MCF 10A (cell line): Measurements from ENCODE around the gene PRXL2A. TPM values are rescaled to one million over a fixed set of nuclear protein-coding genes. Genes with fewer than 3 reads are reported as not detected.

Experiments used
- BruUV-seq: library from RNA; stranded (reverse); fragments of 400-500 nt; replicated peaks from 2 replicates; lab custom pipeline; 2021; lab: Mats Ljungman, UMichigan
- CTCF ChIA-PET: fragments of 300-600 bp; sonication (Branson Sonifier 250); formaldehyde crosslinking; extraction: SDS; loops from one replicate; lab custom pipeline; 2021; ENCODE audit warnings: antibody characterized with exemption, inconsistent platforms; lab: Yijun Ruan, JAX
- POLR2A ChIA-PET: fragments of 300-600, 350-650 bp; sonication (Branson Sonifier 250); formaldehyde crosslinking; extraction: SDS; loops from one replicate; lab custom pipeline; 2020; ENCODE audit warnings: antibody characterized with exemption, inconsistent platforms; lab: Yijun Ruan, JAX
- DNase-seq: peaks from one replicate; pipeline ENCODE4 v3.0.0-alpha.2; 2018; ENCODE audit not compliant: unreplicated experiment
- H3K27ac Mint-ChIP-seq: one replicate; pipeline ENCODE4 v1.8.0; 2022; ENCODE audit warnings: mild to moderate bottlenecking, low read depth, mixed read lengths; ENCODE audit not compliant: unreplicated experiment
- H3K27me3 Mint-ChIP-seq: one replicate; pipeline ENCODE4 v1.8.0; 2022; ENCODE audit warnings: mixed read lengths; ENCODE audit not compliant: insufficient read depth, unreplicated experiment
- H3K36me3 Mint-ChIP-seq: one replicate; pipeline ENCODE4 v1.8.0; 2022; ENCODE audit warnings: mild to moderate bottlenecking, moderate library complexity, mixed read lengths; ENCODE audit not compliant: insufficient read depth, unreplicated experiment
- H3K4me1 Mint-ChIP-seq: one replicate; pipeline ENCODE4 v1.8.0; 2022; ENCODE audit warnings: mixed read lengths; ENCODE audit not compliant: insufficient read depth, unreplicated experiment
- H3K4me3 Mint-ChIP-seq: one replicate; pipeline ENCODE4 v1.8.0; 2022; ENCODE audit warnings: mild to moderate bottlenecking, moderate library complexity, mixed read lengths; ENCODE audit not compliant: unreplicated experiment
- H3K9me3 Mint-ChIP-seq: one replicate; pipeline ENCODE4 v1.8.0; 2022; ENCODE audit warnings: mixed read lengths; ENCODE audit not compliant: unreplicated experiment
- intact Hi-C: fragments of 100-400 bp; cut with micrococcal nuclease; formaldehyde crosslinking; loops from 2 replicates; pipeline ENCODE4 v1.14.1; 2022
- total RNA-seq: library from RNA; stranded (reverse); gene quantifications from 2 replicates; pipeline ENCODE4 v1.2.3, GENCODE V29; 2022
- TF ChIP-seq, protein P1 (sequence below): fragments of 200-600 bp; IDR thresholded peaks from one replicate; pipeline ENCODE4 v1.8.0; 2022; ENCODE audit warnings: antibody characterized with exemption, mild to moderate bottlenecking; ENCODE audit not compliant: unreplicated experiment

PRXL2A gene
- total RNA-seq, 1 experiment from 2014 or later: 6.7 TPM

DNA sequence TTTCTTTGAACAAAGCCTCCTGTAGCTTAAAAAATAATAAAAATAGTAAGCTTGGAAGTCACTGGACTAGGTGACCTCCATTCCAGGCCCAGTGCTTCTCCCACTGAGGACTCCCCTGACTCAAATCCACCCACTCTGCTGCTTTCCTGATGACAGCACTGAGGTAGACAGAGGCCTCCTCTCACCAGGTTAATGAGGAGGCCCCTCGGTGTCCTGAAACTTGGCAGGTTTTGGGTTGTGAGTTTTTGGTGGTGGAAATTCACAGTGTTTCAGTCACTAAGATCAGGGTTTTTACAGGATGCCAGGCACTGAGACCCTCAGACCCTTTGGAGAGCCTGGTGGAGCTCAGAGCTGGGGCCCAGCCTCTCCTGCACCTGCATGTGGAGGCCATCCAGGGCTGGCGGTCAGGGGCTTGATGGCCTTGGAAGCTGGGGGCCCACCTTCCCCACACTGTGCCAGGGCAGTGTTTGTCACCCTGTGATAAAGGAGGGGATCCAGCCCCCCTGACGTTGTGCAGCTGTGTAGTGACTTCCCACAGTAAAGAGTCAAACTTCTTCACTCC lies 64.8 kb downstream of the PRXL2A start:
- H3K4me3 Mint-ChIP-seq: peak overlapping the region; percentile 38
- BruUV-seq: no TSS peak
- intact Hi-C loops: loop anchor here (2.0 kb wide), 1 partner anchor 18 kb away; the partner anchor contains the start of gene TSPAN14
- H3K4me1 Mint-ChIP-seq: peaks cover 62% of the 10 kb centered on the region
- TF ChIP-seq, protein P1, sequence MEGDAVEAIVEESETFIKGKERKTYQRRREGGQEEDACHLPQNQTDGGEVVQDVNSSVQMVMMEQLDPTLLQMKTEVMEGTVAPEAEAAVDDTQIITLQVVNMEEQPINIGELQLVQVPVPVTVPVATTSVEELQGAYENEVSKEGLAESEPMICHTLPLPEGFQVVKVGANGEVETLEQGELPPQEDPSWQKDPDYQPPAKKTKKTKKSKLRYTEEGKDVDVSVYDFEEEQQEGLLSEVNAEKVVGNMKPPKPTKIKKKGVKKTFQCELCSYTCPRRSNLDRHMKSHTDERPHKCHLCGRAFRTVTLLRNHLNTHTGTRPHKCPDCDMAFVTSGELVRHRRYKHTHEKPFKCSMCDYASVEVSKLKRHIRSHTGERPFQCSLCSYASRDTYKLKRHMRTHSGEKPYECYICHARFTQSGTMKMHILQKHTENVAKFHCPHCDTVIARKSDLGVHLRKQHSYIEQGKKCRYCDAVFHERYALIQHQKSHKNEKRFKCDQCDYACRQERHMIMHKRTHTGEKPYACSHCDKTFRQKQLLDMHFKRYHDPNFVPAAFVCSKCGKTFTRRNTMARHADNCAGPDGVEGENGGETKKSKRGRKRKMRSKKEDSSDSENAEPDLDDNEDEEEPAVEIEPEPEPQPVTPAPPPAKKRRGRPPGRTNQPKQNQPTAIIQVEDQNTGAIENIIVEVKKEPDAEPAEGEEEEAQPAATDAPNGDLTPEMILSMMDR: no peak
- POLR2A ChIA-PET: interaction anchor here (0.7 to 11.9 kb wide), 8 partner anchors 14 to 86 kb away, joined by 3 to 205 read pairs (median 6); partner anchors contain the start of gene TSPAN14
- peaks cover 10% of the 10 kb centered on the region for H3K9me3 Mint-ChIP-seq
- H3K36me3 Mint-ChIP-seq: peaks cover 38% of the 10 kb centered on the region
- no peak for DNase-seq
- H3K27ac Mint-ChIP-seq: peak overlapping the region; percentile 99
- H3K27me3 Mint-ChIP-seq: no peaks in the 10 kb centered on the region
- CTCF ChIA-PET: interaction anchor here (0.9 to 33.7 kb wide), 6 partner anchors 12 to 190 kb away, joined by 3 to 923 read pairs (median 5); no protein-coding TSS in a partner anchor

DNA sequence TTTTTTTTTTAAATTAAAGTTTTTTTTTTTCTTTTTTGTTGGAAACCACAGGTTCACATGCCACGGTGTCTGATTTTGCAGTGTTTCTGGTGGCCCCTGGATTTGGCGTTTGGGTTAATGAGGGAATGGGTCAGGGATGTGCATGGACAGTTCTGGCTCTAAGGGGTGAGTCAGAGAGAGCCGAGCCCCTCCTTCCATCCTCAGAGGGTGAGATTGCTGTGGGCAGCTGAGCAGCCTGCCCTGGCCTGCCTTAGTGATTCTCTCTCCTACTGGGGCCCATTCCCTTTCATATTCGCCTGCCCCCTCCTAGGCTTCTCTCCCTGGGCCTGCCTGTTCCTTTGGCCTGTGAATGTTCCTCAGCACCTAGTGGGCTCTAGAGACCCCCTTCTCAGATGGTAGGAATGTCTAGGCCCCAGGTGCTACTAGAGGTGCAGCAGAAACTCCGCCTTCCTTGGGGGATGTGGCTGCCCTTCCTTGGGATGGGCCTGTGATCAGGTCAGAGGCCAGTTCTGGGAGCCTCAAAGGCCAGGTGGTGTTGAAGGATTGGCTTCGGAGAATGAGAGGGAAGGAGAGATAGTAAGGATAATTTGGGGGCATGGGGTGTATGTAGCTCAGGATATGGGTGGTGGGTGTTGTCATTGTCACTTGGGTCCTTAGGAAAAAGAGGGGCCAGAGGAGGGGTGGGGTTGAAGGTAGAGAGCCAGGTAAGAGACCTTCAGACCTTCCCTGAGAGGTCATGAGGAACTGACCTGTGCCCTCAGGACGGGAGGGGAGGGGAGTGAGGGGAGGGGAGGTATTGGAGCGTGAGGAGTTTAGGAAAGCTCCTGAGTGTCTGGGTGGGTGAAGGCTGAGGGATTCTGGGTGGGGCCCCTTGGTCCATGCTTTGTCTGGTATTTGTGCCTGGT lies 65.6 kb downstream of the PRXL2A start:
- Mint-ChIP-seq H3K27ac (peak overlapping the region; percentile 99), H3K36me3 (peaks cover 30% of the 10 kb centered on the region), H3K4me3 (peak overlapping the region; percentile 26), H3K9me3 (peaks cover 13% of the 10 kb centered on the region), H3K27me3 (no peaks in the 10 kb centered on the region), H3K4me1 (peaks cover 64% of the 10 kb centered on the region)
- intact Hi-C loops: loop anchor here (2.0 kb wide), 1 partner anchor 19 kb away; the partner anchor contains the start of gene TSPAN14
- TF ChIP-seq, protein P1: no peak
- CTCF ChIA-PET: interaction anchor here (0.9 to 33.7 kb wide), 6 partner anchors 15 to 190 kb away, joined by 3 to 923 read pairs (median 7); no protein-coding TSS in a partner anchor
- DNase-seq: peak; percentile 52
- no TSS peak for BruUV-seq
- POLR2A ChIA-PET: interaction anchor here (0.7 to 11.9 kb wide), 5 partner anchors 16 to 87 kb away, joined by 3 to 205 read pairs (median 48); partner anchors contain the start of gene TSPAN14

DNA sequence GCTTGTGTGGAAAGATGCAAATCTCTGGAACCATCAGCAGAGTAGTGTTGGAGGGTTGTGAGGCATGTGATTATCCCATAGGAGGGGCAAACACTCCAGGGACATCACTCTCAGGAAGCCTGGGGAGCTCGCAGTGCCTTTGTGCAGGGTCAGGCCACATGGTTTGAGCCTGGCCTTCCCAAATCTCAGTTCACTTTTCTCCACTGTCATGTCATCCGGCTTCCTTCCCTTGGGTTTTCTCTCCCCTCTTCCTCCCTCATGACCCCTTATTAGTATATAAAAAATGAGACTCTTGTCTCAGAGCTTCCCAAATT lies 66.2 kb downstream of the PRXL2A start:
- H3K9me3 Mint-ChIP-seq: peaks cover 13% of the 10 kb centered on the region
- peaks cover 58% of the 10 kb centered on the region for H3K4me1 Mint-ChIP-seq
- TF ChIP-seq, protein P1: no peak
- peak overlapping the region; percentile 26 for H3K4me3 Mint-ChIP-seq
- CTCF ChIA-PET: interaction anchor here (1.0 to 2.5 kb wide), 5 partner anchors 14 to 190 kb away, joined by 3 to 10 read pairs (median 4); no protein-coding TSS in a partner anchor
- BruUV-seq: no TSS peak
- POLR2A ChIA-PET: interaction anchor here (1.4 to 11.9 kb wide), 4 partner anchors 12 to 26 kb away, joined by 4 to 205 read pairs (median 92); partner anchors contain the start of gene TSPAN14
- intact Hi-C loops: no loop called here
- DNase-seq: no peak
- H3K27me3 Mint-ChIP-seq: no peaks in the 10 kb centered on the region
- H3K27ac Mint-ChIP-seq: peak overlapping the region; percentile 99
- H3K36me3 Mint-ChIP-seq: peaks cover 24% of the 10 kb centered on the region
